ENCODE results near the gene TRIM69.
"Not testable (repeated sequence)": the region's sequence is repeated elsewhere in the genome, so short reads cannot be mapped to it uniquely, and the experiment has no call there.

DNA sequence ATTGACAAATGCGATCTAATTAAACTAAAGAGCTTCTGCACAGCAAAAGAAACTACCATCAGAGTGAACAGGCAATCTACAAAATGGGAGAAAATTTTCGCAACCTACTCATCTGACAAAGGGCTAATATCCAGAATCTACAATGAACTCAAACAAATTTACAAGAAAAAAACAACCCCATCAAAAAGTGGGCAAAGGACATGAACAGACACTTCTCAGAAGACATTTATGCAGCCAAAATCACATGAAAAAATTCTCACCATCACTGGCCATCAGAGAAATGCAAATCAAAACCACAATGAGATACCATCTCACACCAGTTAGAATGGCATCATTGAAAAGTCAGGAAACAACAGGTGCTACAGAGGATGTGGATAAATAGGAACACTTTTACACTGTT is 7.1 kb downstream of the TRIM69 start:
- TF ChIP-seq, protein P1, sequence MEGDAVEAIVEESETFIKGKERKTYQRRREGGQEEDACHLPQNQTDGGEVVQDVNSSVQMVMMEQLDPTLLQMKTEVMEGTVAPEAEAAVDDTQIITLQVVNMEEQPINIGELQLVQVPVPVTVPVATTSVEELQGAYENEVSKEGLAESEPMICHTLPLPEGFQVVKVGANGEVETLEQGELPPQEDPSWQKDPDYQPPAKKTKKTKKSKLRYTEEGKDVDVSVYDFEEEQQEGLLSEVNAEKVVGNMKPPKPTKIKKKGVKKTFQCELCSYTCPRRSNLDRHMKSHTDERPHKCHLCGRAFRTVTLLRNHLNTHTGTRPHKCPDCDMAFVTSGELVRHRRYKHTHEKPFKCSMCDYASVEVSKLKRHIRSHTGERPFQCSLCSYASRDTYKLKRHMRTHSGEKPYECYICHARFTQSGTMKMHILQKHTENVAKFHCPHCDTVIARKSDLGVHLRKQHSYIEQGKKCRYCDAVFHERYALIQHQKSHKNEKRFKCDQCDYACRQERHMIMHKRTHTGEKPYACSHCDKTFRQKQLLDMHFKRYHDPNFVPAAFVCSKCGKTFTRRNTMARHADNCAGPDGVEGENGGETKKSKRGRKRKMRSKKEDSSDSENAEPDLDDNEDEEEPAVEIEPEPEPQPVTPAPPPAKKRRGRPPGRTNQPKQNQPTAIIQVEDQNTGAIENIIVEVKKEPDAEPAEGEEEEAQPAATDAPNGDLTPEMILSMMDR (IDR thresholded peaks at IDR 0.05; ENCODE audit: low read length), result not testable (repeated sequence)
- TF ChIP-seq EZH2 (IDR thresholded peaks at IDR 0.05; ENCODE audit: borderline replicate concordance, low read length), result not testable (repeated sequence)

All from OCI-LY1 (cell line).